ENCODE measurements around the gene EFCAB6.
"Not testable (repeated sequence)": the region's sequence is repeated elsewhere in the genome, so short reads cannot be mapped to it uniquely, and the experiment has no call there.

- not testable (repeated sequence) for TF ChIP-seq CTCF (conservative IDR thresholded peaks at IDR 0.05; ENCODE audit: low read length); EZH2phosphoT487 (IDR thresholded peaks at IDR 0.05; ENCODE audit: borderline replicate concordance, low read depth, low read length)
These were observed 155.5 kb downstream of the EFCAB6 start for GRCh38 chr22:43656581-43656980.
